Stimulated activated CD8-positive, alpha-beta memory T cell treated with anti-CD3 and anti-CD28 coated beads, Interleukin-2, amount 100 ng/mL, for 1 hour (primary cell): ENCODE data around the gene RNF167.

Source experiments
- DNase-seq, 2 donors: peaks; one replicate each; pipeline ENCODE4 v3.0.0-alpha.2; 2020; ENCODE audit warnings: low read depth in 2 of 2

The RNF167 gene

DNA sequence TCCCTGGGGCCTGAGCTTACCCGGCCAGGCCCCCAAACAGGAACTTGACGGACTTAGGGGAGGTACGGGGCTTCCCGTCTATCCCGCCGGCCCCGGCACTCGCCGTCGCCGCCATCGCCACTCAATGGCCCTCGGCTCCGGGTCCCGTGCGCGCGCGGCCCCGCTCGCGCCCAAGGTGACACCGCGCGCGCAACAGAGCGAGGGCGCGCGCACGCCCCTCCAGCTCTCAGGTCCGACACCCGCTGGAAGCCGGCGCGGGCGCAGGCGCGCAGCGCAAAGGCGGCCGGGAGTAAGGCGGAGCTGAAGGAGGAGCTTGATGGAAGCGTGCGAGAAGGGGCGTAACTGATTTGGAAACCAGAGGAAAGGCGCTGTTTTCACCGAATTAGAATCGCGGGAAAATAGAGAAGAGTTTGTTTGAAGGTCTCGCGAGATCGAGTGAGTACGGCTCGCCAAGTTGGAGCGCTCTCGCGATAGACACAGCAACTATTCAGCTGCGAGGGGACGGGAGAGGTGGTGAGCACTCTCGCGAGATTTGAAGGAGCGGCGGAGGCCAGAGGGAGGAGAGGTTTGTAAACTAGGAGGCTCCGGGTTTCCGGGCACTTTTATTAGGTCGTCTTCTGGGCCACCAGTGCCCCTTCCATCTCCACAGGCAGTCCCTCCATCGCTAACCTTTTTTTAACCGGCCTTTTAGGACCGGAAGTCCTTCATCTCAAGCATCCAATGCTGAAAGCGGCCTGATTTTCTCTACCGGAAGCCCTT, at the start of gene RNF167, which contains the start of gene SLC25A11:
Gene RNF167 (plus strand): TSS at position 473 of the 759 bp plus-strand sequence. CDS start 642 bp downstream, outside the sequence.
Gene SLC25A11 (minus strand): TSS at position 251 of the 759 bp plus-strand sequence. CDS start 136 bp downstream, at position 115.
- peak; percentile 88 to 89 for DNase-seq

DNA sequence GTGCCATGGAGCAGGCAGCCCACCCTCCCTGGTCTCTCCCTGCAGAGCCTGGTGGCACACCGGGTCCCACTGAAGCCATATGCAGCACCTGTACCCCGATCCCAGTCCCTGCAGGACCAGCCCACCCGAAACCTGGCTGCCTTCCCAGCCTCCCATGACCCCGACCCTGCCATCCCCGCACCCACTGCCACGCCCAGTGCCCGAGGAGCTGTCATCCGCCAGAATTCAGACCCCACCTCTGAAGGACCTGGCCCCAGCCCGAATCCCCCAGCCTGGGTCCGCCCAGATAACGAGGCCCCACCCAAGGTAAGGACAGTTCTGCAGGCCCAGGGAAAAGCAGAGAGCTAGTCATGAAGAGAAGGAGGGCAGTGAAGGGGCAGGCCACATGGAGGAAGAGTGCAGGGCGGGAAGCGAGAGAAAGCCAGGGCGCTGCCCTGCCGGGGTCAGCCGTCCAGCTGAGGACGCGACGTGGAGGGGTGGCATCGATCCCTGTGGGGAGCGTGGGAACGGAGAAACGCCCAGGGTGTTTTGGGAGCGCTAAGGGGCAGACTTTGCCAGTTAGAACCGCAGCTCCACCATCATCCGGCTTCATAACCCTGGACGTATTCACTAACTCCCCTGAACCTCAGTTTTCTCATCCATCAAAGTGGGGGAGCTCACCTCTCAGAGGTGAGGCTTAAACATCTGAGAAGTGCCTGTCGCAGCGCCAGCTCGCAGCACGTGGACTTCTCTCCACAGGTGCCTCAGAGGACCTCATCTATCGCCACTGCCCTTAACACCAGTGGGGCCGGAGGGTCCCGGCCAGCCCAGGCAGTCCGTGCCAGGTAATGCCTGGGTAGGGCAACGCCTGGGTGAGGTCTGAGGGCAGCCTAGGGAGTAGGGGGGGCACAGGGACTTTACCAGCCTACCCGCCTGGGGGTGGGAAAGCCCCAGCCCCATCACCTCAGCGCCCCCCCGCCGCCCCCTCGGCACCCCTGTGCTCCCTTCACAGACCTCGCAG, 48.4 kb upstream of the RNF167 start:
- DNase-seq, result no peak

DNA sequence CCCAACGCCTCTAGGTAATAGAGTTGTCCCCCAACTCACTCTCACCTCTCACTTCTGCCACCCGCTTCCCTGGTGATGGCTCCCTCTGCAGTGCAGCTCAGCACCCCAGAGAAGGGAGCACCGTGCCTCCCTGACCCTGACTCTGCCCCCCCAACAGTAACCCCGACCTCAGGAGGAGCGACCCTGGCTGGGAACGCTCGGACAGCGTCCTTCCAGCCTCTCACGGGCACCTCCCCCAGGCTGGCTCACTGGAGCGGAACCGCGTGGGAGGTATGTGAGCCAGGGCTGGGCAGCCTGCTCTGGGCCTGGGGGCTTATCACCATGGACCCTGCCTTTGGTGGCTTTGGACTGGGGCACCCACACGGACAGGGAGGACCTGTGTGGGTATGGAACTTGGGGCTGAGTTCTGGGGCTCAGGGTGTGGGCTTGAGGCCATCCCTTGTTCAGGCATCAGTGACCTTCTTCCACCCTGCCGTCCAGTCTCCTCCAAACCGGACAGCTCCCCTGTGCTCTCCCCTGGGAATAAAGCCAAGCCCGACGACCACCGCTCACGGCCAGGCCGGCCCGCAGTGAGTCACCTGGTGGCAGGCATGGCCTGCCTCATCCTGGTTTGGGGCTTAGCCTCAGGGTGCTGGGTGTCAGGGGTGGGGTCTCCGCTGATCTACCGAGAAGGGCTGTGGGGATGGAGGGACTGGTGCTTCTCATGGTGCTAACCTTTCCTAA, 47.4 kb upstream of the RNF167 start:
- no peak for DNase-seq

DNA sequence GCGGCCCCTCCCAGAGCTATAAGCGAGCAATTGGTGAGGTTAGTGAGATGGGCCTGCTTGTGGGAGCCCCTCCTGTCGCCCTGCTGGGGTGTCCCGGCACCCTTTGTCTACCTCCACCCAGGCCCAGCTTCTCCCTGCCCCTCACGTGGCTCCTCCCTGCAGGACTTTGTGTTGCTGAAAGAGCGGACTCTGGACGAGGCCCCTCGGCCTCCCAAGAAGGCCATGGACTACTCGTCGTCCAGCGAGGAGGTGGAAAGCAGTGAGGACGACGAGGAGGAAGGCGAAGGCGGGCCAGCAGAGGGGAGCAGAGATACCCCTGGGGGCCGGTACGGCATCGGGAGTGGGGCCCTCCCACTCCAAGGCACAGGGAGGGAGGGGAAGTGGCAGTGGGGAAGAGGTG, 46.8 kb upstream of the RNF167 start:
- DNase-seq, result no peak

- DNase-seq, result no peak
Measured at GRCh38 chr17:4893721-4894560, 46.1 kb upstream of the RNF167 start.

GRCh38 chr17:4895121-4895520, 44.9 kb upstream of the RNF167 start:
- DNase-seq, result no peak

GRCh38 chr17:4895657-4896331, 44.3 kb upstream of the RNF167 start:
- no peak for DNase-seq

- DNase-seq, result no peak
Measured at GRCh38 chr17:4896332-4897197, 43.5 kb upstream of the RNF167 start.

DNA sequence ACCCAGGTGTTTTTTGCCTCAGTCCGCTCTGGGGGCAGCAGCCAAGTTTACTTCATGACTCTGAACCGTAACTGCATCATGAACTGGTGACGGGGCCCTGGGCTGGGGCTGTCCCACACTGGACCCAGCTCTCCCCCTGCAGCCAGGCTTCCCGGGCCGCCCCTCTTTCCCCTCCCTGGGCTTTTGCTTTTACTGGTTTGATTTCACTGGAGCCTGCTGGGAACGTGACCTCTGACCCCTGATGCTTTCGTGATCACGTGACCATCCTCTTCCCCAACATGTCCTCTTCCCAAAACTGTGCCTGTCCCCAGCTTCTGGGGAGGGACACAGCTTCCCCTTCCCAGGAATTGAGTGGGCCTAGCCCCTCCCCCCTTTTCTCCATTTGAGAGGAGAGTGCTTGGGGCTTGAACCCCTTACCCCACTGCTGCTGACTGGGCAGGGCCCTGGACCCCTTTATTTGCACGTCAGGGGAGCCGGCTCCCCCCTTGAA, 42.8 kb upstream of the RNF167 start:
- DNase-seq, result no peak

DNA sequence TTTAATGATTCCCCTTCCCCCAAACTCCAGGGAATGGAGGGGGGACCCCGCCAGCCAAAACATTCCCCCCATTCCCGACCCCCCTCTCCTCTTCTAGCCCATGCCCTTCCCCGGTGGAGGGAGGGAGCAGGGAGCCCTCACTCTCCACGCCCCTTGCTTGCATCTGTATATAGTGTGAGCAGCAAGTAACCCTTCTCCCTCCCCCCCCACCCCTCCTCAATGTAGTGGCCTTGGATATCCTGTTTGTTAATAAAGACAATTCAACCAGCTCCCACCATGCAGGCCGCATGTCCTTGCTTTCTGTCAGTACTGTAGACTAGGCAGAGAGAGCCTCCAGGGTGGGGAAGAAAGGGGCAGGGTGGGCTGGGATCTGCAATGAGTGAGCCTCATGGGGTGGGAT, 42.3 kb upstream of the RNF167 start:
- no peak for DNase-seq

DNA sequence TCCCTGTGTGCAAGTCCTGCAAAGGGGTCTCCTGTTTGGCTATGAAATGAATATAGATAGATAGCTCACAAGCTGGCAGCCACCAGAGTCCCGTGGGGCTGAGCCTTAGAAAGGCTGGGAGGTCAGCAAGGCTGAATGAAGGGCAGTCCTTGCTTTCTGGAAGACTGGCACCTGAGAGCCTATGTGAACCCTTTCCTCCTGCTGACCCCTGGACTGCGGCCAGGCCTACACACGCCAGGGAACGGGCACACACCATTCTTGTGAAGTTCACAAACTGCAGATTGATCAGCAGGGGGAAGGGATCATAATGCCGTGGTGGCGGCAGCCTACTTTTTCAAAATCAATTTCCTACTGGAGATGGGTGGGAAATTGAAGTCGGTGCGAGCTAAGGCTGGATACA, 41.7 kb upstream of the RNF167 start:
- no peak for DNase-seq

GRCh38 chr17:4898927-4899326, 41.1 kb upstream of the RNF167 start:
- DNase-seq, result no peak

GRCh38 chr17:4899341-4900230, 40.5 kb upstream of the RNF167 start, which contains the start of gene C17orf107:
TSS of gene C17orf107 (plus strand) at chr17:4899536. CDS start at chr17:4899763, 227 bp downstream.
- DNase-seq, result peak; percentile 86 to 87

DNA sequence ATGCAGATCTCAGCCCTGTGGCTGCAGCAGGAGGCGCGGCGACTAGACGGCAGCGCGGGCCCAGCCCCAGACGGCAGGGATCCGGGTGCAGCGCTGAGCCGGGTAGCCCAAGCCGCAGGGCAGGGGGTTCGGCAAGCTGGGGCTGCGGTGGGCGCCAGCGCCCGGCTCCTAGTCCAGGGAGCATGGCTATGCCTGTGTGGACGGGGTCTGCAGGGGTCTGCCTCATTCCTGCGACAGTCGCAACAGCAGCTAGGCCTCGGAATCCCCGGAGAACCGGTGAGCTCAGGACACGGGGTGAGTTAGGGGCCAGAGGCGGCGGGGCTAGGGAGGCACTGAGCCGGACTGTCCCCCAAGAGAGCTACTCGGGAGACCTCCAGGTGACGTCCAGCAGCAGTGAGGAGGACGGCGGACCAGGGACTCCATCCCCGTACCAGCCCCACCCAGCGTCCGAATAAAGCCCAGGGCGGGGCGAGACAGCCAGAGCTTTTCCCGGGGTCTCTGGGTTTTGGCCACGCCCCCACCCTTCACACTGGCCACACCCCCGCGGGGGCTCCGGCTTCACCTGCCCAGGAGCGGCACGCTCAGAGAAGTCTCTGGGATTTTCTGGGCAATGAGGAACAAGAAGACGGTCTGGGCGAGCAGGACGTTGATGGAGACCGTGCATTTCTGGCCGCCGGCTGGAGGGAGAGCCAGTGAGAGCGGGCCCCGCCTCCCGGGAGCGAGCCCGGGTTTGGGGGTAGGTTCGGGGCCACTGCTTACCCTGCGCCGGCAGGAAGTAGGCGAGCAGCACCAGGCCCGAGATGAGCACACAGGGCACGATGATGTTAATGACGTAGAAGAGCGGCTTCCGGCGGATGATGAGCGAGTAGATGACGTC, 39.6 kb upstream of the RNF167 start:
- no peak for DNase-seq

GRCh38 chr17:4901108-4901647, 38.9 kb upstream of the RNF167 start:
- DNase-seq, result no peak

GRCh38 chr17:4901648-4902344, 38.3 kb upstream of the RNF167 start:
- no peak for DNase-seq
